HepG2 (cell line): Measurements from ENCODE around the gene TLN1. TPM values are rescaled to one million over a fixed set of nuclear protein-coding genes. Genes with fewer than 3 reads are reported as not detected.
A peak's percentile ranks its signal among the peaks of the same experiment; 100 is the strongest.

Source experiments
- CSRNP1 ChIP-seq: sonication (generic); formaldehyde crosslinking; IDR thresholded peaks from 2 replicates; pipeline ENCODE4 v1.8.1; 2023; ENCODE audit warnings: mild to moderate bottlenecking, missing genetic modification reagents
- HMGXB4 ChIP-seq, 2 experiments: sonication (generic) in 1 of 2; formaldehyde crosslinking in 1 of 2; IDR thresholded peaks; 2 replicates each; pipeline versions ENCODE4 v1.4.0 to v1.6.1; 2018 to 2020; ENCODE audit warnings: missing genetic modification reagents in 2 of 2, borderline replicate concordance in 1 of 2, low read depth in 1 of 2, mild to moderate bottlenecking in 1 of 2, missing biosample characterization in 1 of 2
- KLF15 ChIP-seq: sonication (generic); formaldehyde crosslinking; IDR thresholded peaks from 2 replicates; pipeline ENCODE4 v1.8.1; 2023; ENCODE audit warnings: borderline replicate concordance, mild to moderate bottlenecking, inconsistent platforms, missing genetic modification reagents, mixed read lengths
- MAX ChIP-seq: IDR thresholded peaks from 2 replicates; pipeline ENCODE4 v1.6.1; 2012; ENCODE audit warnings: inconsistent platforms
- MAZ ChIP-seq, 2 experiments: sonication (generic) in 1 of 2; formaldehyde crosslinking in 1 of 2; IDR thresholded peaks; 2 replicates each; pipeline versions ENCODE4 v1.5.0 to v1.6.1; 2012 to 2020; ENCODE audit warnings: low read depth in 2 of 2, mild to moderate bottlenecking in 2 of 2, borderline replicate concordance in 1 of 2, improper control_type of control experiment in 1 of 2, low read length in 1 of 2, missing genetic modification reagents in 1 of 2, moderate library complexity in 1 of 2
- ZNF281 ChIP-seq: sonication (generic); formaldehyde crosslinking; IDR thresholded peaks from 2 replicates; pipeline ENCODE4 v1.4.0; 2020; ENCODE audit warnings: missing genetic modification reagents, borderline replicate concordance
- ZNF572 ChIP-seq: sonication (generic); formaldehyde crosslinking; IDR thresholded peaks from 2 replicates; pipeline ENCODE4 v1.5.1; 2020; ENCODE audit warnings: mild to moderate bottlenecking, missing genetic modification reagents
- polyA plus RNA-seq, 8 experiments: library from polyadenylated mRNA; depleted of rRNA in 3 of 8; stranded (reverse) in 7 of 8; unstranded in 1 of 8; fragments of >200 nt; fragmentation: Illumina TruSeq in 4 of 8; extraction: Trizol in 4 of 8; gene quantifications; 2 replicates each; pipeline versions ENCODE4 v1.2.1 to v1.2.3, GENCODE V29; 2011 to 2016; ENCODE audit warnings: low read depth in 4 of 8, missing spikeins in 1 of 8, mixed read lengths in 1 of 8; ENCODE audit not compliant: insufficient read depth in 1 of 8
- total RNA-seq, 5 experiments: library from RNA; depleted of rRNA; stranded (reverse); fragments of >200 nt; fragmentation: Illumina TruSeq; extraction: Trizol; gene quantifications; 2 replicates each; pipeline ENCODE4 v1.2.3, GENCODE V29; 2016; ENCODE audit warnings: low read depth in 1 of 5

Gene TLN1
- total and polyA plus RNA-seq, 2 of the 13 experiments (the other 11 are each of a cell fraction or from before 2014, with no cell fraction given) = 35.2 to 51.8 TPM

- TF ChIP-seq ZNF281 (CRISPR knock-in tag) = peak; percentile 68
- TF ChIP-seq HMGXB4 (CRISPR knock-in tag; IDR thresholded peaks at IDR 0.05; ENCODE audit: borderline replicate concordance in 1 of 2, low read depth in 1 of 2) = 0 out of 4 replicates have a peak, but pooled peaks of 1 of the 2 experiments have one; percentile 22
- 0 out of 2 replicates have a peak, but pooled peaks have one; percentile 25 for TF ChIP-seq ZNF572 (CRISPR knock-in tag)
- TF ChIP-seq CSRNP1 (CRISPR knock-in tag) = 0 out of 2 replicates have a peak, but pooled peaks have one; percentile 43
- no peak for TF ChIP-seq KLF15 (CRISPR knock-in tag)
- peak; percentile 75 for TF ChIP-seq MAX
- no peak for TF ChIP-seq MAZ (IDR thresholded peaks at IDR 0.05; ENCODE audit: borderline replicate concordance, low read depth, low read length)
- TF ChIP-seq MAZ (CRISPR knock-in tag; IDR thresholded peaks at IDR 0.05; ENCODE audit: low read depth) = no peak
Observed at GRCh38 chr9:35650341-35651158, 81.4 kb downstream of the TLN1 start, which contains the start of gene SIT1 (continued).
